Smooth muscle cell of trachea (primary cell): ENCODE results near the gene EFCAB9. TPM values are rescaled to one million over a fixed set of nuclear protein-coding genes. Genes with fewer than 3 reads are reported as not detected.

Experiments
- total RNA-seq: library from RNA; depleted of rRNA; stranded (reverse); fragments of >200 nt; gene quantifications from 2 replicates; pipeline ENCODE4 v1.2.1, GENCODE V29; 2014

Gene EFCAB9
- total RNA-seq, result not detected in 2 replicates

GRCh38 chr5:172193872-172194271, at the start of gene EFCAB9:
Gene EFCAB9 (plus strand): TSS chr5:172194172. CDS start chr5:172194173, 1 bp downstream.

GRCh38 chr5:172188033-172188892, 5.7 kb upstream of the EFCAB9 start, which contains the start of gene STK10:
Gene STK10 (minus strand): TSS chr5:172188224. CDS start chr5:172188042, 182 bp downstream.

Other genes starting within 250 kb of the EFCAB9 start
- 75.0 and 88.2 TPM in 2 replicates for gene FBXW11, start 187.5 kb upstream of the EFCAB9 start, total RNA-seq
- 21.2 and 28.6 TPM in 2 replicates for gene STK10, start 5.9 kb upstream of the EFCAB9 start, total RNA-seq
- gene UBTD2, start 89.6 kb downstream of the EFCAB9 start, total RNA-seq, result 23.2 and 25.5 TPM in 2 replicates